Esophagus squamous epithelium (tissue), 5 donors: Measurements from ENCODE around the gene SMAD1. TPM values are rescaled to one million over a fixed set of nuclear protein-coding genes. Genes with fewer than 3 reads are reported as not detected.
A peak's percentile ranks its signal among the peaks of the same experiment; 100 is the strongest.

Experiments used
- DNase-seq: peaks from one replicate; lab custom pipeline; 2025; lab: John Stamatoyannopoulos, UW
- H3K27ac ChIP-seq, 4 donors: fragments of 200-600 bp; sonication (generic); one replicate each; pipeline ENCODE4 v1.5.1; 2016 to 2019; ENCODE audit warnings: mild to moderate bottlenecking in 1 of 4
- H3K27me3 ChIP-seq, 4 donors: fragments of 200-600 bp; sonication (generic); 1 replicate in 3 of 4; 2 replicates in 1 of 4; pipeline versions ENCODE4 v1.5.1 to v1.6.0; 2017 to 2021; ENCODE audit warnings: antibody characterized with exemption in 1 of 4
- H3K36me3 ChIP-seq, 3 donors: fragments of 200-600 bp; sonication (generic); one replicate each; pipeline ENCODE4 v1.5.1; 2016 to 2019
- H3K4me1 ChIP-seq, 3 donors: fragments of 200-600 bp; sonication (generic); one replicate each; pipeline ENCODE4 v1.5.1; 2017 to 2019
- H3K4me3 ChIP-seq, 4 donors: fragments of 200-600 bp; sonication (generic); 1 replicate in 3 of 4; 2 replicates in 1 of 4; pipeline ENCODE4 v1.5.1; 2016 to 2019; ENCODE audit warnings: mild to moderate bottlenecking in 2 of 4, moderate library complexity in 1 of 4
- H3K9me3 ChIP-seq, 3 donors: fragments of 200-600 bp; sonication (generic); one replicate each; pipeline ENCODE4 v1.5.1; 2016 to 2019
- POLR2A ChIP-seq, 4 donors: fragments of 450-650 bp; IDR thresholded peaks; one replicate each; pipeline ENCODE4 v1.6.1; 2017; ENCODE audit warnings: antibody characterized with exemption in 4 of 4, mild to moderate bottlenecking in 4 of 4, moderate library complexity in 3 of 4
- WGBS, 2 donors: methylation state at CpG; one replicate each; pipeline ENCODE4 v1.1.5; 2018; 5-methylcytosine and 5-hydroxymethylcytosine counted together
- intact Hi-C: fragments of 100-400 bp; cut with DNase I; formaldehyde crosslinking; loops from one replicate; pipeline ENCODE4 v1.15.0; 2022
- total RNA-seq, 4 donors: library from RNA; depleted of rRNA; stranded (reverse); fragments of >200 nt; gene quantifications; one replicate each; pipeline ENCODE4 v1.1.0, GENCODE V29; 2016
- TF ChIP-seq, protein P1 (sequence below), 6 experiments: fragments of 450-650 bp in 4 of 6; fragments of 200-600 bp in 2 of 6; sonication (generic) in 2 of 6; IDR thresholded peaks; one replicate each; pipeline ENCODE4 v1.5.1; 2016 to 2019; ENCODE audit warnings: antibody characterized with exemption in 6 of 6, mild to moderate bottlenecking in 4 of 6, moderate library complexity in 4 of 6
- donor health status: DM: yes; HTN: yes; CAD: no.

The SMAD1 gene
- total RNA-seq, 4 donors from 2014 or later, result 17.2 to 38.1 (median 26.8) TPM

GRCh38 chr4:145520172-145520571 is 38.5 kb downstream of the SMAD1 start:
- Histone ChIP-seq H3K9me3 (no peaks in the 10 kb centered on the region), H3K27me3 (no peaks in the 10 kb centered on the region), H3K4me1 (peaks cover 0 to 26% (median 9%) of the 10 kb centered on the region in 3 donors), H3K27ac (no peak overlapping the region), H3K36me3 (peaks cover 0 to 31% (median 0%) of the 10 kb centered on the region in 3 donors), H3K4me3 (no peak overlapping the region)
- intact Hi-C loops, result no loop called here
- DNase-seq, result no peak
- TF ChIP-seq, protein P1, sequence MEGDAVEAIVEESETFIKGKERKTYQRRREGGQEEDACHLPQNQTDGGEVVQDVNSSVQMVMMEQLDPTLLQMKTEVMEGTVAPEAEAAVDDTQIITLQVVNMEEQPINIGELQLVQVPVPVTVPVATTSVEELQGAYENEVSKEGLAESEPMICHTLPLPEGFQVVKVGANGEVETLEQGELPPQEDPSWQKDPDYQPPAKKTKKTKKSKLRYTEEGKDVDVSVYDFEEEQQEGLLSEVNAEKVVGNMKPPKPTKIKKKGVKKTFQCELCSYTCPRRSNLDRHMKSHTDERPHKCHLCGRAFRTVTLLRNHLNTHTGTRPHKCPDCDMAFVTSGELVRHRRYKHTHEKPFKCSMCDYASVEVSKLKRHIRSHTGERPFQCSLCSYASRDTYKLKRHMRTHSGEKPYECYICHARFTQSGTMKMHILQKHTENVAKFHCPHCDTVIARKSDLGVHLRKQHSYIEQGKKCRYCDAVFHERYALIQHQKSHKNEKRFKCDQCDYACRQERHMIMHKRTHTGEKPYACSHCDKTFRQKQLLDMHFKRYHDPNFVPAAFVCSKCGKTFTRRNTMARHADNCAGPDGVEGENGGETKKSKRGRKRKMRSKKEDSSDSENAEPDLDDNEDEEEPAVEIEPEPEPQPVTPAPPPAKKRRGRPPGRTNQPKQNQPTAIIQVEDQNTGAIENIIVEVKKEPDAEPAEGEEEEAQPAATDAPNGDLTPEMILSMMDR (IDR thresholded peaks at IDR 0.05), result no peak
- TF ChIP-seq POLR2A (IDR thresholded peaks at IDR 0.05), result no peak
- WGBS, 2 donors, result 82 to 100% methylated on average over 1 of the region's 1 CpG

GRCh38 chr4:145521282-145521681 is 39.6 kb downstream of the SMAD1 start:
- Histone ChIP-seq H3K27me3 (no peaks in the 10 kb centered on the region), H3K36me3 (peaks cover 0 to 21% (median 0%) of the 10 kb centered on the region in 3 donors), H3K27ac (no peak overlapping the region), H3K4me3 (no peak overlapping the region), H3K9me3 (no peaks in the 10 kb centered on the region), H3K4me1 (peaks cover 0 to 37% (median 17%) of the 10 kb centered on the region in 3 donors)
- WGBS, 2 donors, result 87 to 93% methylated on average over 2 of the region's 2 CpGs
- no peak for DNase-seq
- intact Hi-C loops, result no loop called here
- TF ChIP-seq, protein P1 (IDR thresholded peaks at IDR 0.05), result no peak
- TF ChIP-seq POLR2A (IDR thresholded peaks at IDR 0.05), result no peak

- no peak overlapping the region for H3K4me3 ChIP-seq
- intact Hi-C loops, result no loop called here
- no peaks in the 10 kb centered on the region for H3K27me3 ChIP-seq
- DNase-seq, result no peak
- H3K9me3 ChIP-seq, result no peaks in the 10 kb centered on the region
- TF ChIP-seq, protein P1 (IDR thresholded peaks at IDR 0.05), result no peak
- no peak for TF ChIP-seq POLR2A (IDR thresholded peaks at IDR 0.05)
- whole genome bisulfite sequencing, 2 donors, result 66 to 88% methylated on average over 2 of the region's 2 CpGs
- no peak overlapping the region for H3K27ac ChIP-seq
- peaks cover 0 to 10% (median 0%) of the 10 kb centered on the region in 3 donors for H3K36me3 ChIP-seq
- peaks cover 0 to 44% (median 17%) of the 10 kb centered on the region in 3 donors for H3K4me1 ChIP-seq
These were observed 41.5 kb downstream of the SMAD1 start for GRCh38 chr4:145523117-145523516.

DNA sequence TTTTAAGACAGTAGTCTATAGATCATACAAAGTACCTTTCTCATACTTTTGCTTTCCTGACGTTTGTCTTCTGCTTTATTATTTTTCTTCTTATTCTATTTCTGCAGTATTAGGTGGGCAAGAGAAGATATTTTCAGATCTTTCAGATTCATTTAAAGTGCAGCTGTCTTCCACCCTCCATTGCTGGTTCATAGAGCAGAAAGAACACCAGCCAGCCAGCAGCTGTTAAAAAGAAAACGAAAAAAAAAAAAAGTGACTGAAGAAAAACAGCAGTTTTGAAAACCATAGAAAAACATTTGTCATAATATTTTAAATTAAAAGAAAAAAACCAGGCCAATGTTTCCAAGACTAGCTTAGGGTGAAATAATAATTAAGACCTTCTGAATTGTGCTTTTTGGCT is 42.9 kb downstream of the SMAD1 start:
- Histone ChIP-seq H3K9me3 (no peaks in the 10 kb centered on the region), H3K36me3 (peaks cover 0 to 4% (median 0%) of the 10 kb centered on the region in 3 donors), H3K4me3 (no peak overlapping the region), H3K27ac (peak overlapping the region in 1 of 4 donors; percentile 4), H3K27me3 (no peaks in the 10 kb centered on the region), H3K4me1 (peaks cover 0 to 58% (median 17%) of the 10 kb centered on the region in 3 donors)
- intact Hi-C loops, result no loop called here
- no peak for TF ChIP-seq POLR2A (IDR thresholded peaks at IDR 0.05)
- TF ChIP-seq, protein P1 (IDR thresholded peaks at IDR 0.05), result no peak
- no peak for DNase-seq
- 54 to 62% methylated on average over 2 of the region's 2 CpGs for WGBS, 2 donors

DNA sequence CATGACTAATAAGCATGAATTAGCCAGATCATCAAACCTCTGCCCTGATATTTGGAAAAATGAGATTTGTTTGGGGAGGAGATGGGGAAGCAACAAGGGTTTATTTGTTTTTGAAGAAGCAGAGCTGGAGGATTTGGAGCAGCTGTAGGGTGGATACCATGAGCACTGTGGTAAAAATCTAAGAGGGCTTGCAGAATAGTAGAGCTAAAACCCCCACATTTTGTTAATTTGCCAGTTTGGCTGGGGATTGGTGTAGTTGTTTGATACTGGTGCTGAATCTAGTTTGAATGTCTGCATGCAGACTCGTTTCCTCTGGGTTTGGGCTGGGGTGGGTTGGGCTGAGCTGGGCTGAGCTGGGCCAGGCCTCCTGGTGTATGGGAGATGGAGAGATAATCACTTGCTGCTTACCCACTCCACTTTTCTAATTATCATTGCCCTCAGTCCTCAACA is 43.7 kb downstream of the SMAD1 start:
- Histone ChIP-seq H3K27ac (peak overlapping the region in 2 of 4 donors; percentile 4 to 28), H3K4me3 (peak overlapping the region in 1 of 4 donors; percentile 21), H3K9me3 (no peaks in the 10 kb centered on the region), H3K27me3 (no peaks in the 10 kb centered on the region), H3K4me1 (peaks cover 0 to 66% (median 17%) of the 10 kb centered on the region in 3 donors), H3K36me3 (no peaks in the 10 kb centered on the region)
- TF ChIP-seq POLR2A (IDR thresholded peaks at IDR 0.05), result no peak
- TF ChIP-seq, protein P1 (IDR thresholded peaks at IDR 0.05), result no peak
- no peak for DNase-seq
- 30 to 31% methylated on average over 1 of the region's 1 CpG for WGBS, 2 donors
- intact Hi-C loops, result no loop called here
